KMS-11 (cell line): ENCODE measurements around the gene BCDIN3D.
"Not testable (repeated sequence)": the region's sequence is repeated elsewhere in the genome, so short reads cannot be mapped to it uniquely, and the experiment has no call there.

Source experiments
- H2AFZ ChIP-seq: fragments of 200-600 bp; sonication (generic); 2 replicates; pipeline ENCODE4 v1.6.1; 2016; ENCODE audit warnings: antibody characterized with exemption, mixed run types, low read depth
- H3K27ac ChIP-seq: fragments of 200-600 bp; sonication (generic); 2 replicates; pipeline ENCODE4 v1.6.1; 2016; ENCODE audit warnings: mild to moderate bottlenecking, mixed run types
- H3K27me3 ChIP-seq: fragments of 200-600 bp; sonication (generic); 2 replicates; pipeline ENCODE4 v1.6.1; 2017; ENCODE audit warnings: mild to moderate bottlenecking, low read depth, mixed run types, moderate library complexity; ENCODE audit not compliant: insufficient read depth
- H3K36me3 ChIP-seq: fragments of 200-600 bp; sonication (generic); 2 replicates; pipeline ENCODE4 v1.6.1; 2017; ENCODE audit warnings: mild to moderate bottlenecking, mixed run types; ENCODE audit not compliant: insufficient read depth
- H3K4me1 ChIP-seq: fragments of 200-600 bp; sonication (generic); 2 replicates; pipeline ENCODE4 v1.6.1; 2016; ENCODE audit warnings: mild to moderate bottlenecking, low read depth, mixed run types; ENCODE audit not compliant: poor library complexity, severe bottlenecking
- H3K4me2 ChIP-seq: fragments of 200-600 bp; sonication (generic); 2 replicates; pipeline ENCODE4 v1.7.0; 2016; ENCODE audit warnings: mild to moderate bottlenecking, mixed run types
- H3K4me3 ChIP-seq: fragments of 200-600 bp; sonication (generic); IDR thresholded peaks from 2 replicates; pipeline ENCODE4 v1.6.1; 2017; ENCODE audit warnings: low read depth, low read length, mixed read lengths; ENCODE audit not compliant: insufficient read depth
- H3K79me2 ChIP-seq: fragments of 200-600 bp; sonication (generic); 2 replicates; pipeline ENCODE4 v1.6.1; 2016; ENCODE audit warnings: low read depth, mixed run types; ENCODE audit not compliant: insufficient read depth
- H3K9ac ChIP-seq: fragments of 200-600 bp; sonication (generic); 2 replicates; pipeline ENCODE4 v1.6.1; 2016; ENCODE audit warnings: mild to moderate bottlenecking, mixed run types
- H4K20me1 ChIP-seq: fragments of 200-600 bp; sonication (generic); 2 replicates; pipeline ENCODE4 v1.6.1; 2016; ENCODE audit warnings: mild to moderate bottlenecking, mixed run types; ENCODE audit not compliant: insufficient read depth
- TF ChIP-seq, protein P1 (sequence below): fragments of 200-600 bp; sonication (generic); conservative IDR thresholded peaks from 2 replicates; pipeline ENCODE4 v1.6.1; 2017; ENCODE audit warnings: low read depth, mild to moderate bottlenecking, antibody characterized with exemption, low read length, moderate library complexity, mixed read lengths

Gene BCDIN3D

DNA sequence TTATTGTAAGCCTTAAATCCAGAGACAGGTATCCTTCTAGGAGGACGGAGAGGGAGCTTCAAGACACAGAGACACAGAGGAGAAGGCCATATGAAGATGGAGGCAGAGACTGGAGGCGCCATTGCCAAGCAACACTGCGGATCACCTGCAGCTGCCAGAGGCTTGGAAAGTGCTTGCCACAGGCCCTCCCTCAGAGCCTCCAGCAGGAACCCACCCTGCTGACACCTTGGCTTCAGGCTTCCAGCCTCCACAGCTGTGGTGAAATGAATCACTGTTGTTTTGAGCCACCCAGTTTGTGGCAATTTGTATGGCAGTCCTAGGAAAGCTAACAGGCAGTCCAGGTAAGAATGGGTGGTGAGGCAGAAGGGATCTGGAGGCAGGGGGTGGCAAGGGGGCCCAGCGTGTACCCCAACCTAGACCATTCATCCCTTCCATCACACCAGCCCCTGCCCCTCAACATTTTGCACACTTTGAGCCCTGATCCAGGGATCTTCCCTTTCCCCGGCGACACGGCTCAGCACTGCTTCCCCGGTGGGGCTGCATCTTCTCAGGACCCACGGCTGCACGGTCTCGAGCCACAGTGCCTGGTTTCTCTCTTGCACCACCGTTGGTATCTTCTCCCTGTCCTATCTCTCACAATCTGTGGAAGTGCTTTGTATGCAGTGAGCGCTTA, 22.3 kb upstream of the BCDIN3D start:
- Histone ChIP-seq H3K27me3 (no peaks in the 10 kb centered on the region; the same call in 1 of the 2 replicates), H3K36me3 (no peaks in the 10 kb centered on the region), H2AFZ (no peak overlapping the region), H3K27ac (no peak overlapping the region), H4K20me1 (no peaks in the 10 kb centered on the region), H3K79me2 (no peaks in the 10 kb centered on the region), H3K4me1 (no peaks in the 10 kb centered on the region), H3K9ac (no peak overlapping the region), H3K4me2 (no peak overlapping the region), H3K4me3 (no peak overlapping the region)
- TF ChIP-seq, protein P1, sequence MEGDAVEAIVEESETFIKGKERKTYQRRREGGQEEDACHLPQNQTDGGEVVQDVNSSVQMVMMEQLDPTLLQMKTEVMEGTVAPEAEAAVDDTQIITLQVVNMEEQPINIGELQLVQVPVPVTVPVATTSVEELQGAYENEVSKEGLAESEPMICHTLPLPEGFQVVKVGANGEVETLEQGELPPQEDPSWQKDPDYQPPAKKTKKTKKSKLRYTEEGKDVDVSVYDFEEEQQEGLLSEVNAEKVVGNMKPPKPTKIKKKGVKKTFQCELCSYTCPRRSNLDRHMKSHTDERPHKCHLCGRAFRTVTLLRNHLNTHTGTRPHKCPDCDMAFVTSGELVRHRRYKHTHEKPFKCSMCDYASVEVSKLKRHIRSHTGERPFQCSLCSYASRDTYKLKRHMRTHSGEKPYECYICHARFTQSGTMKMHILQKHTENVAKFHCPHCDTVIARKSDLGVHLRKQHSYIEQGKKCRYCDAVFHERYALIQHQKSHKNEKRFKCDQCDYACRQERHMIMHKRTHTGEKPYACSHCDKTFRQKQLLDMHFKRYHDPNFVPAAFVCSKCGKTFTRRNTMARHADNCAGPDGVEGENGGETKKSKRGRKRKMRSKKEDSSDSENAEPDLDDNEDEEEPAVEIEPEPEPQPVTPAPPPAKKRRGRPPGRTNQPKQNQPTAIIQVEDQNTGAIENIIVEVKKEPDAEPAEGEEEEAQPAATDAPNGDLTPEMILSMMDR: no peak

DNA sequence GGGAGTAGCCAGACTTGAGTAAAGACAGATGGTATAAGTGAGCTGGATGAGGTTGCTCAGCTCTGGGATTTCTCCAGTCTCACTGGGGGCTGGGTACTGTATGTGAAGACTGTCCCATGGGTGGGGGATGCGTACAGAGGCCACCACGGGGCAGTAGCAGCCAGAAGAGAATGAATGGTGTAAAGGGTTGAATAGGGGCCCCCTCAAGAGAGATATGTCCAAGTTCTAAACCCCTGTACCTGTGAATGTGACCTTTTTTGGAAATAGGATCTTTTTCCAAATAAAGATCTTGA, 21.8 kb upstream of the BCDIN3D start:
- H3K4me3 ChIP-seq: no peak overlapping the region
- no peak overlapping the region for H3K9ac ChIP-seq
- TF ChIP-seq, protein P1: no peak
- H3K36me3 ChIP-seq: no peaks in the 10 kb centered on the region
- H3K79me2 ChIP-seq: no peaks in the 10 kb centered on the region
- H3K27me3 ChIP-seq: no peaks in the 10 kb centered on the region; the same call in 1 of the 2 replicates
- H2AFZ ChIP-seq: no peak overlapping the region
- H3K27ac ChIP-seq: no peak overlapping the region
- H3K4me2 ChIP-seq: no peak overlapping the region
- H3K4me1 ChIP-seq: no peaks in the 10 kb centered on the region
- no peaks in the 10 kb centered on the region for H4K20me1 ChIP-seq

DNA sequence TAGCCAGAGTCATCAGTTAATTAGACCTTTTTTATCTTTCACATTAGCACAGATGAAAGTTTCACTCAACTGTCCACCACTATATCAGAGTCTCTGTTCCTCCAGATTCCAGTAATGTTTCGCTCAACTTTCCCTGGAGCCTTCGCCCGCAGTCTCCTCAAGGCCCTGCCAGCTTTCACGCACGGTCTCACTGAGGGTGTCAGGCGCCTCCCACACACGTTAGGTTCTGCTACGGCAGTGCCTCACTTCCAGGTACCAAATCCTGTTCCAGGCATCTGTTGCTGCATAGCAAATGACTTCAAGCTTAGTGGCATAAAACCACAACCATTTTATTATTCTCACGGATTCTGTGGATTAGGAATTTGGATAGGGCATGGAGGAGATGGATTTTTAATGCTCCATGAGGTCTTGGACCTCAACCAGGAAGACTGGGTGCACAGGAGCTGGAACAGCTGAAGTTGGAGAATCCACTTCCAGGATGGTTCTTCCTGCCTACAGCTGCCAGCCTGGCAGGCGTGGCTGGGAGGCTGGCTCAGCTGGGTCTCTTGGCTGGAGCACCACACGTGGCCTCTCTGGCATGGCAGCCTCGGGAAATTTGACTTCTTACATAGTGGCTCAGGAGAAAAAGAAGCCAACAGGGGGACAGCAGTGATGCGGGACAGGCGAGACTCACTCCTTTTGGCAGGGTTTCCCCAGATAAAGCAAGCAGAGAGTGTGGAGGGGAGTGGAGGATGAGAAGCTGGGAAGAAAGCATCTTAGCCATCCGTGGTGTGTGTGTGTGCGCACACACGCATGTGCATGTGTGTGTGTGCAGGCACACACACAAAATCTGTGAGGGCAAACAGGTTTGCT, 21.3 kb upstream of the BCDIN3D start:
- Histone ChIP-seq H3K27ac (no peak overlapping the region), H3K4me2 (no peak overlapping the region), H3K27me3 (no peaks in the 10 kb centered on the region; the same call in 1 of the 2 replicates), H2AFZ (no peak overlapping the region), H3K36me3 (no peaks in the 10 kb centered on the region), H3K4me3 (no peak overlapping the region), H3K4me1 (no peaks in the 10 kb centered on the region), H4K20me1 (no peaks in the 10 kb centered on the region), H3K79me2 (no peaks in the 10 kb centered on the region), H3K9ac (no peak overlapping the region)
- TF ChIP-seq, protein P1: no peak

DNA sequence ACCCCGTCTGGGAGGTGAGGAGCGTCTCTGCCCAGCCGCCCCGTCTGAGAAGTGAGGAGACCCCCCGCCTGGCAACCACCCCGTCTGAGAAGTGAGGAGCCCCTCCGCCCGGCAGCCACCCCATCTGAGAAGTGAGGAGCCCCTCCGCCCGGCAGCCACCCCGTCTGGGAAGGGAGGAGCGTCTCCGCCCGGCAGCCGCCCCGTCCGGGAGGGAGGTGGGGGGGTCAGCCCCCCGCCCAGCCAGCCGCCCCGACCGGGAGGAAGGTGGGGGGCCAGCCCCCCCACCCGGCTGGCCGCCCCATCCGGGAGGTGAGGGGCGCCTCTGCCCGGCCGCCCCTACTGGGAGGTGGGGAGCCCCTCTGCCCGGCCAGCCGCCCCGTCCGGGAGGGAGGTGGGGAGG, 18.0 kb upstream of the BCDIN3D start:
- H3K4me2 ChIP-seq, H3K4me3 ChIP-seq, H3K9ac ChIP-seq, H3K36me3 ChIP-seq, H3K27me3 ChIP-seq, H3K27ac ChIP-seq, H3K4me1 ChIP-seq, H2AFZ ChIP-seq, H4K20me1 ChIP-seq, H3K79me2 ChIP-seq: not testable (repeated sequence)

DNA sequence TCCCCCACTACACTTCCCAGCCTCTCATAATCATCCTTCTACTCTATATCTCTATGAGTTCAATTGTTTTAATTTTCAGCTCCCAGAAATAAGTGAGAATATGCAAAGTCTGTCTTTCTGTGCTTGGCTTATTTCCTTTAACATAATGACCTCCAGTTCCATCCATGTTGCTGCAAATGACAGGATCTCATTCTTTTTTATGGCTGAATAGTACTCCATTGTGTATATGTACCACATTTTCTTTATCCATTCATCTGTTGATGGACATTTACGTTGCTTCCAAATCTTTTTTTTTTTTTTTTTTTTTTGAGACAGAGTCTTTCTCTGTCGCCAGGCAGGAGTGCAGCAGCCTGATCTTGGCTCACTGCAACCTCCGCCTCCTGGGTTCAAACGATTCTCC, 13.0 kb upstream of the BCDIN3D start:
- H3K4me2 ChIP-seq, H3K79me2 ChIP-seq, H3K27me3 ChIP-seq, H3K4me3 ChIP-seq, H3K9ac ChIP-seq, H3K27ac ChIP-seq, H4K20me1 ChIP-seq, H2AFZ ChIP-seq, H3K36me3 ChIP-seq, H3K4me1 ChIP-seq: not testable (repeated sequence)
